Panc1 (cell line): ENCODE results near the gene IL17REL. TPM values are rescaled to one million over a fixed set of nuclear protein-coding genes. Genes with fewer than 3 reads are reported as not detected.
"Not testable (repeated sequence)": the region's sequence is repeated elsewhere in the genome, so short reads cannot be mapped to it uniquely, and the experiment has no call there.

Experiments used
- ATAC-seq: fragments of 200-7000 bp; cut with Tn5 transposase; 2 replicates; pipeline ENCODE4 v1.9.1; 2020; ENCODE audit warnings: mild to moderate bottlenecking, moderate library complexity
- BruUV-seq: library from RNA; stranded (reverse); fragments of 400-500 nt; replicated peaks from 2 replicates; lab custom pipeline; 2021; lab: Mats Ljungman, UMichigan
- CTCF ChIA-PET: fragments of 300-600 bp; sonication (Branson Sonifier 250); formaldehyde crosslinking; loops from one replicate; lab custom pipeline; 2022; ENCODE audit warnings: antibody characterized with exemption; lab: Charles Lee
- POLR2A ChIA-PET: fragments of 300-600 bp; sonication (Branson Sonifier 250); formaldehyde crosslinking; loops from one replicate; lab custom pipeline; 2022; ENCODE audit warnings: antibody characterized with exemption; lab: Charles Lee
- DNase-seq: peaks from one replicate; pipeline ENCODE4 v3.0.0-alpha.2; 2010; ENCODE audit warnings: low read depth, low spot score
- H3K27ac ChIP-seq: 2 replicates; pipeline ENCODE4 v1.5.1; 2011; ENCODE audit warnings: mild to moderate bottlenecking, low read length, inconsistent platforms
- H3K27me3 ChIP-seq: fragments of 200-500 bp; sonication (Bioruptor generic); 2 replicates; pipeline ENCODE4 v1.6.0; 2014; ENCODE audit warnings: low read length, inconsistent platforms; ENCODE audit not compliant: control insufficient read depth, insufficient read depth
- H3K36me3 ChIP-seq: fragments of 200-500 bp; sonication (Bioruptor generic); 2 replicates; pipeline ENCODE4 v1.5.1; 2014; ENCODE audit warnings: inconsistent platforms, mild to moderate bottlenecking, low read length, moderate library complexity; ENCODE audit not compliant: control insufficient read depth, insufficient read depth
- H3K4me1 ChIP-seq: 2 replicates; pipeline ENCODE4 v1.5.1; 2011; ENCODE audit warnings: inconsistent platforms, mild to moderate bottlenecking, low read length, moderate library complexity; ENCODE audit not compliant: control insufficient read depth, insufficient read depth
- H3K4me3 ChIP-seq, 2 experiments: 2 replicates each; pipeline ENCODE4 v1.5.1; 2011 to 2012; ENCODE audit warnings: low read depth in 2 of 2, low read length in 2 of 2, mild to moderate bottlenecking in 2 of 2, inconsistent platforms in 1 of 2, moderate library complexity in 1 of 2
- H3K9me3 ChIP-seq: fragments of 200-500 bp; sonication (Bioruptor generic); 2 replicates; pipeline ENCODE4 v1.5.1; 2014; ENCODE audit warnings: low read depth, mild to moderate bottlenecking, inconsistent platforms, low read length, moderate library complexity; ENCODE audit not compliant: control insufficient read depth, insufficient read depth
- POLR2AphosphoS5 ChIP-seq: IDR thresholded peaks from 2 replicates; pipeline ENCODE4 v1.6.1; 2012; ENCODE audit warnings: mild to moderate bottlenecking, low read depth, low read length, moderate library complexity
- TCF7L2 ChIP-seq: IDR thresholded peaks from 2 replicates; pipeline ENCODE4 v1.6.1; 2011; ENCODE audit warnings: mild to moderate bottlenecking, low read depth, low read length, inconsistent platforms
- in situ Hi-C: cut with HindIII; loops from 2 replicates; pipeline ENCODE4 v1.10.0; 2016; ENCODE audit warnings: low sequenced_read_pairs, low pct_unique_long_range_greater_than_20kb
- intact Hi-C: fragments of 100-400 bp; cut with micrococcal nuclease; formaldehyde crosslinking; loops from one replicate; pipeline ENCODE4 v1.10.0; 2022; ENCODE audit not compliant: unreplicated experiment
- total RNA-seq: library from RNA; stranded (reverse); gene quantifications from one replicate; pipeline ENCODE4 v1.2.1, GENCODE V29; 2021; ENCODE audit not compliant: unreplicated experiment
- TF ChIP-seq, protein P1 (sequence below): fragments of 450-650 bp; IDR thresholded peaks from 2 replicates; pipeline ENCODE4 v1.5.1; 2017; ENCODE audit warnings: mild to moderate bottlenecking
- TF ChIP-seq, protein P2 (sequence below), 2 experiments: IDR thresholded peaks; 2 replicates each; pipeline ENCODE4 v1.6.1; 2011 to 2012; ENCODE audit warnings: low read depth in 2 of 2, control low read depth in 1 of 2, low read length in 1 of 2, mild to moderate bottlenecking in 1 of 2, moderate library complexity in 1 of 2; ENCODE audit not compliant: insufficient read depth in 1 of 2

Gene IL17REL
- total RNA-seq, 1 experiment from 2014 or later = 0.82 TPM

DNA sequence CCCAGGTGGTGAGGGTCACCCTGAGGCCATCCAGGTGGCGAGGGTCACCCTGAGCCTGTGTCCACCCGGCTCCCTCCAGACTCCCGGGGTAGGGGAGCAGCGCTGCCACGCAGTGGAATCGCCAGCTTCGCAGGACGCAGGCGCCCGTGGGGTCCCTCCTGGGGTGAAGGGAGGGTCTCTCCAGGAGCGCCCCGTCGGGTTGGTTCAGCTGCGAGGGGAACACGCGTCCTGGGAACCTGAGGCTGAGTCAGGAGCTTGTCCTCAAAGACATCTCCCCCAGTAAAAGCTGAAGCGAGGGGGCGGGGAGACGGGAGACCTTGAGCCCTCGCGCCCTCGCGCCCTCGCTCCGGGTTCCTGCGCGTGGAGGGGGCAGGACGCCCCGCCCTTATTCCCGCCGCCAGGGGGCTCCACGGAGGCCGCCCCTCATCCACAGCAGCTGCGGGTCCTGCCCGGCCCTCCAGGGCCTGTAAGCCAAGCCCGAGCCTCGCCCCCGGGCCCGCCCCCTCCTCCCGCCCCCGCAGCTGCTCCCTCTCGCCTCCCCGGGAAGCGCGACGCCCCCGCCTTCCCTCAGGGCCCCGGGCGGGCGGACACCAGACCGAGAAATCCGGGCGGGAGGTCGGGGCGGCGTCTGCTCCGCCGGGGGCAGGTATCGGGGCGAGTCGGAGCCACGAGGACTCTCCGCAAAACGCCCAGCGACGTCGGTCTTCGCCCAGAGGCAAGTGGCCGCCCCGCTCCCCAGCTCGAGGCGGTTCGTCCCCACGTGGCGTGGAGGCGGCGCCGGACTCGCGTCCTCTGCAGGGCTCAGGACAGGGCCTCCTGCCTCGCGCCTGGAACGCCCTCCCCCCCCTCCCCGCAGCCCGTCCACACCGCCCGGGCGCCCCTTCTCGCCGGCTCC, 29.2 kb downstream of the IL17REL start:
- ATAC-seq = peak; percentile 17; the same call in 1 of the 2 replicates
- Histone ChIP-seq H3K9me3 (no peaks in the 10 kb centered on the region), H3K4me3 (no peak overlapping the region), H3K4me1 (no peaks in the 10 kb centered on the region), H3K36me3 (no peaks in the 10 kb centered on the region), H3K27me3 (no peaks in the 10 kb centered on the region), H3K27ac (no peak overlapping the region)
- TF ChIP-seq POLR2AphosphoS5 (no peak), TCF7L2 (no peak)
- TF ChIP-seq, protein P1, sequence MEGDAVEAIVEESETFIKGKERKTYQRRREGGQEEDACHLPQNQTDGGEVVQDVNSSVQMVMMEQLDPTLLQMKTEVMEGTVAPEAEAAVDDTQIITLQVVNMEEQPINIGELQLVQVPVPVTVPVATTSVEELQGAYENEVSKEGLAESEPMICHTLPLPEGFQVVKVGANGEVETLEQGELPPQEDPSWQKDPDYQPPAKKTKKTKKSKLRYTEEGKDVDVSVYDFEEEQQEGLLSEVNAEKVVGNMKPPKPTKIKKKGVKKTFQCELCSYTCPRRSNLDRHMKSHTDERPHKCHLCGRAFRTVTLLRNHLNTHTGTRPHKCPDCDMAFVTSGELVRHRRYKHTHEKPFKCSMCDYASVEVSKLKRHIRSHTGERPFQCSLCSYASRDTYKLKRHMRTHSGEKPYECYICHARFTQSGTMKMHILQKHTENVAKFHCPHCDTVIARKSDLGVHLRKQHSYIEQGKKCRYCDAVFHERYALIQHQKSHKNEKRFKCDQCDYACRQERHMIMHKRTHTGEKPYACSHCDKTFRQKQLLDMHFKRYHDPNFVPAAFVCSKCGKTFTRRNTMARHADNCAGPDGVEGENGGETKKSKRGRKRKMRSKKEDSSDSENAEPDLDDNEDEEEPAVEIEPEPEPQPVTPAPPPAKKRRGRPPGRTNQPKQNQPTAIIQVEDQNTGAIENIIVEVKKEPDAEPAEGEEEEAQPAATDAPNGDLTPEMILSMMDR = peak; percentile 46
- POLR2A ChIA-PET = interaction anchor here (0.6 kb wide), 1 partner anchor 54 kb away, joined by 3 read pairs; no protein-coding TSS in a partner anchor
- no TSS peak for BruUV-seq
- DNase-seq = no peak
- CTCF ChIA-PET = interaction anchor here (1.0 kb wide), 1 partner anchor 47 kb away, joined by 3 read pairs; no protein-coding TSS in a partner anchor
- in situ Hi-C loops (no loop called here), intact Hi-C loops (no loop called here)

DNA sequence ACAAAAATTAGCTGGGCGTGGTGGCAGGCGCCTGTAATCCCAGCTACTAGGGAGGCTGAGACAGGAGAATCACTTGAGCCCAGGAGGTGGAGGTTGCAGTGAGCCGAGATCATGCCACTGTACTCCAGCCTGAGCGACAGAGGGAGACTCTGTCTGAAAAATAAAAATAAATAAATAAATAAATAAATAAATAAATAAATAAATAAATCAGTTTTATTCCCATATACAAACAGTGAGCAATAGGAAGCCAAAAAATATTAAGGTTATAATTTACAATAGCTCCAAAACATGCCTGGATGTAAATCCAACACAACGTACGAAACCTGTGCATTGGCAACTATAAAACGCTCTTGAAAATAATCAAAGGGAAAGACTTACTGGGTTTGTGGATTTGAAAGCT, 30.8 kb downstream of the IL17REL start:
- DNase-seq, BruUV-seq, H3K4me1 ChIP-seq, H3K9me3 ChIP-seq, ATAC-seq, H3K4me3 ChIP-seq, intact Hi-C loops, H3K27ac ChIP-seq, POLR2A ChIA-PET, H3K27me3 ChIP-seq, in situ Hi-C loops, H3K36me3 ChIP-seq: not testable (repeated sequence)
- CTCF ChIA-PET = interaction anchor here (0.6 to 0.7 kb wide), 2 partner anchors 25 to 583 kb away, joined by 3 to 8 read pairs; no protein-coding TSS in a partner anchor

DNA sequence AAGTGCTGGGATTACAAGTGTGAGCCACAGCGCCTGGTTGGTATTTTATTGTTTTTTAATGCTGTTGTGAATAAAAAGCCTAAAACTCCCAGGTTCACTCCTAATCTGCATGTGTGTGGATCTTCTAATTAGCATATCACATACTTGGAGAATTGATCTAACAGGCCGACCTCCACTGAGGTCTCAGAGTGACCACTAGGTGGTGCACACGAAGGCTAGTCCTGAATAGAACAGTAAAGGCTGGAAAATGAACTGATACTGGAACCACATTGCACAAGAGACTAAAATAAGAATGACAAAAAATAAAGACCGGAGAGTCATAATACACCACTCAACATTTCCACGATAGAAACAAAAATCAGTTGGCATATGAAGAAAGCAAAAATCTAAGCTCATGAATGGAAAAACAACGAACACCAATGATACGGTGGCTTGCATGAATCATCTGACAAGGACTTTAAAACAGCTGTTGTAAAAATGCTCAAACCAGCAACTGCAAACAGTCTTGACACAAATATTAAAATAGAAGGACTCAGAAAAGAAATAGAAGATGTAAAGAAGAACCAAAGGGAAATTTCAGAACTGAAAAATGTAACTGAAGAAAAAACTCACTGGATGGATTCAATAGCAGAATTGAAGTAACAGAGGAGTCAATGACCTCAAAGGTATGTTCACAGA, 32.8 kb downstream of the IL17REL start:
- Histone ChIP-seq H3K27ac (no peak overlapping the region), H3K4me1 (peaks cover 8% of the 10 kb centered on the region), H3K27me3 (no peaks in the 10 kb centered on the region), H3K4me3 (no peak overlapping the region), H3K36me3 (no peaks in the 10 kb centered on the region), H3K9me3 (no peaks in the 10 kb centered on the region)
- ChIA-PET CTCF (interaction anchor here (0.9 to 1.1 kb wide), 2 partner anchors 49 to 51 kb away, joined by 3 read pairs; no protein-coding TSS in a partner anchor), POLR2A (no interaction called here)
- no peak for ATAC-seq
- TF ChIP-seq, protein P1 = peak; percentile 71
- TF ChIP-seq, protein P2, sequence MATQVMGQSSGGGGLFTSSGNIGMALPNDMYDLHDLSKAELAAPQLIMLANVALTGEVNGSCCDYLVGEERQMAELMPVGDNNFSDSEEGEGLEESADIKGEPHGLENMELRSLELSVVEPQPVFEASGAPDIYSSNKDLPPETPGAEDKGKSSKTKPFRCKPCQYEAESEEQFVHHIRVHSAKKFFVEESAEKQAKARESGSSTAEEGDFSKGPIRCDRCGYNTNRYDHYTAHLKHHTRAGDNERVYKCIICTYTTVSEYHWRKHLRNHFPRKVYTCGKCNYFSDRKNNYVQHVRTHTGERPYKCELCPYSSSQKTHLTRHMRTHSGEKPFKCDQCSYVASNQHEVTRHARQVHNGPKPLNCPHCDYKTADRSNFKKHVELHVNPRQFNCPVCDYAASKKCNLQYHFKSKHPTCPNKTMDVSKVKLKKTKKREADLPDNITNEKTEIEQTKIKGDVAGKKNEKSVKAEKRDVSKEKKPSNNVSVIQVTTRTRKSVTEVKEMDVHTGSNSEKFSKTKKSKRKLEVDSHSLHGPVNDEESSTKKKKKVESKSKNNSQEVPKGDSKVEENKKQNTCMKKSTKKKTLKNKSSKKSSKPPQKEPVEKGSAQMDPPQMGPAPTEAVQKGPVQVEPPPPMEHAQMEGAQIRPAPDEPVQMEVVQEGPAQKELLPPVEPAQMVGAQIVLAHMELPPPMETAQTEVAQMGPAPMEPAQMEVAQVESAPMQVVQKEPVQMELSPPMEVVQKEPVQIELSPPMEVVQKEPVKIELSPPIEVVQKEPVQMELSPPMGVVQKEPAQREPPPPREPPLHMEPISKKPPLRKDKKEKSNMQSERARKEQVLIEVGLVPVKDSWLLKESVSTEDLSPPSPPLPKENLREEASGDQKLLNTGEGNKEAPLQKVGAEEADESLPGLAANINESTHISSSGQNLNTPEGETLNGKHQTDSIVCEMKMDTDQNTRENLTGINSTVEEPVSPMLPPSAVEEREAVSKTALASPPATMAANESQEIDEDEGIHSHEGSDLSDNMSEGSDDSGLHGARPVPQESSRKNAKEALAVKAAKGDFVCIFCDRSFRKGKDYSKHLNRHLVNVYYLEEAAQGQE (IDR thresholded peaks at IDR 0.05; ENCODE audit: insufficient read depth in 1 of 2, low read depth in 2 of 2, low read length in 1 of 2) = no peak
- peak; percentile 66 for TF ChIP-seq TCF7L2
- BruUV-seq = no TSS peak
- no peak for DNase-seq
- intact Hi-C loops = no loop called here
- in situ Hi-C loops = no loop called here
